Esophagus muscularis mucosa (tissue), 4 donors: ENCODE data around the gene AKAP6.

Experiments
- EP300 ChIP-seq: sonication (generic); formaldehyde crosslinking; IDR thresholded peaks from one replicate; pipeline ENCODE4 v1.6.1; 2017; ENCODE audit warnings: antibody characterized with exemption
- POLR2A ChIP-seq: fragments of 450-650 bp; IDR thresholded peaks from one replicate; pipeline ENCODE4 v1.6.1; 2017; ENCODE audit warnings: antibody characterized with exemption, moderate library complexity, mild to moderate bottlenecking, low read depth
- TF ChIP-seq, protein P1 (sequence below), 3 experiments: fragments of 200-600 bp in 2 of 3; fragments of 450-650 bp in 1 of 3; sonication (generic) in 2 of 3; IDR thresholded peaks; one replicate each; pipeline ENCODE4 v1.5.1; 2017 to 2019; ENCODE audit warnings: antibody characterized with exemption in 3 of 3, mild to moderate bottlenecking in 2 of 3, moderate library complexity in 1 of 3

DNA sequence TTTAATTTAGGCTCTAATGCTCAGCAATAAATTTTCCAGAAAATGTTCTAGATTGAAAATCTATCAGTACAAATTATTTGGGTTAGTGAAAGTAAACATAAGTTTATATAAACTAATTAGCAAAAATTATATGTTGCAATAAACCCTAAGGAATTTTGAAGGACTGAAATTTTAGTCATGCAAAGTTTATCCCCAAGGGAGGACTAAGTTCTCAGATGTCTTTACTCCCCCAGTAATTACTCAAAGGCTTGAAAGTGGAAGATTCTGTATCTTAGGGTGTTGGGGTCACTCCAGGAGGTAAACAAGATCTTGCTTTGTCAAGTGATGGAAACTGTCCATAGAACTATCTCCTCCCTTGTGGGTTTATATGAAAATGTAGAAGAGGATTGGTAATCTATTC is 183.7 kb downstream of the AKAP6 start:
- TF ChIP-seq POLR2A, result no peak
- TF ChIP-seq, protein P1, sequence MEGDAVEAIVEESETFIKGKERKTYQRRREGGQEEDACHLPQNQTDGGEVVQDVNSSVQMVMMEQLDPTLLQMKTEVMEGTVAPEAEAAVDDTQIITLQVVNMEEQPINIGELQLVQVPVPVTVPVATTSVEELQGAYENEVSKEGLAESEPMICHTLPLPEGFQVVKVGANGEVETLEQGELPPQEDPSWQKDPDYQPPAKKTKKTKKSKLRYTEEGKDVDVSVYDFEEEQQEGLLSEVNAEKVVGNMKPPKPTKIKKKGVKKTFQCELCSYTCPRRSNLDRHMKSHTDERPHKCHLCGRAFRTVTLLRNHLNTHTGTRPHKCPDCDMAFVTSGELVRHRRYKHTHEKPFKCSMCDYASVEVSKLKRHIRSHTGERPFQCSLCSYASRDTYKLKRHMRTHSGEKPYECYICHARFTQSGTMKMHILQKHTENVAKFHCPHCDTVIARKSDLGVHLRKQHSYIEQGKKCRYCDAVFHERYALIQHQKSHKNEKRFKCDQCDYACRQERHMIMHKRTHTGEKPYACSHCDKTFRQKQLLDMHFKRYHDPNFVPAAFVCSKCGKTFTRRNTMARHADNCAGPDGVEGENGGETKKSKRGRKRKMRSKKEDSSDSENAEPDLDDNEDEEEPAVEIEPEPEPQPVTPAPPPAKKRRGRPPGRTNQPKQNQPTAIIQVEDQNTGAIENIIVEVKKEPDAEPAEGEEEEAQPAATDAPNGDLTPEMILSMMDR (IDR thresholded peaks at IDR 0.05), result no peak
- no peak for TF ChIP-seq EP300
